ENCODE data around the gene RBFOX1.

- no peak for TF ChIP-seq POLR2A (IDR thresholded peaks at IDR 0.05)
- TF ChIP-seq CTCF (IDR thresholded peaks at IDR 0.05) = no peak
These were observed 648 bp upstream of the RBFOX1 start for GRCh38 chr16:7331997-7332396.

Data from heart left ventricle (tissue), 13 donors.